Measurements from ENCODE around the gene MBTPS1.

Gene MBTPS1

DNA sequence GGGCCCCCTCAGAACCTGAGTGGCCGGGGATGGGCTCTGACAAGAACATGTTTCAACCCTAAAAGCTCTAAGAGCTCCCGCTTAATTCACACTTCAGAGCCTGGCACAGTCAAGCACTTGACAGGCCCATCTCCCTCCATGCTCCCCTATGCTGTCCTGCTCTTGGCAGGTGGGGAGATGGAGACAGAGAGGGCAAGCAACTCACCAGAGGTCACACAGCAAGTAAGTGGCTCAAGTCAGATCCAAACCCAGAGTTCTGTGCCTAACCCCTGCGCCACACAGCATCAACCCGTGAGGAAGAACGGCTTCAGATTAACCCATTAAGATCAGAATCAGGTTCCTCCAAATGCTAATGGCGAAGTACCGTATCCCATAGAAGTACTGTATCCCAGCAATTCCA is 112.3 kb downstream of the MBTPS1 start:
- H3K27ac ChIP-seq (ENCODE audit: low read depth, low read length), result no peak overlapping the region
- no peak overlapping the region for H3K9ac ChIP-seq (ENCODE audit: low read length in 5 of 5)
- no peaks in the 10 kb centered on the region for H3K9me3 ChIP-seq (ENCODE audit: control insufficient read depth in 5 of 5, low read length in 5 of 5)
- H3K4me3 ChIP-seq (ENCODE audit: low read depth in 1 of 5, low read length in 5 of 5), result no peak overlapping the region
- peaks cover 3 to 17% (median 7%) of the 10 kb centered on the region in 5 donors for H3K27me3 ChIP-seq (ENCODE audit: control insufficient read depth in 5 of 5, insufficient read depth in 4 of 5, low read length in 5 of 5)
- peaks cover 0 to 3% (median 0%) of the 10 kb centered on the region in 5 donors for H3K4me1 ChIP-seq (ENCODE audit: control insufficient read depth in 5 of 5, insufficient read depth in 5 of 5, low read length in 5 of 5)
- no peaks in the 10 kb centered on the region for H3K36me3 ChIP-seq (ENCODE audit: control insufficient read depth in 5 of 5, insufficient read depth in 5 of 5, low read length in 5 of 5)
